Gastrocnemius medialis (tissue), 4 donors: Measurements from ENCODE around the gene TRAK1.

Source experiments
- POLR2A ChIP-seq, 2 donors: fragments of 450-650 bp; IDR thresholded peaks; one replicate each; pipeline ENCODE4 v1.6.1; 2017; ENCODE audit warnings: antibody characterized with exemption in 2 of 2, mild to moderate bottlenecking in 2 of 2, moderate library complexity in 2 of 2
- TF ChIP-seq, protein P1 (sequence below), 5 experiments: fragments of 450-650 bp in 3 of 5; fragments of 200-600 bp in 2 of 5; sonication (generic) in 2 of 5; IDR thresholded peaks in 4 of 5; conservative IDR thresholded peaks in 1 of 5; 1 replicate in 4 of 5; 2 replicates in 1 of 5; pipeline ENCODE4 v1.5.1; 2016 to 2019; ENCODE audit warnings: antibody characterized with exemption in 5 of 5, mild to moderate bottlenecking in 3 of 5, moderate library complexity in 3 of 5

DNA sequence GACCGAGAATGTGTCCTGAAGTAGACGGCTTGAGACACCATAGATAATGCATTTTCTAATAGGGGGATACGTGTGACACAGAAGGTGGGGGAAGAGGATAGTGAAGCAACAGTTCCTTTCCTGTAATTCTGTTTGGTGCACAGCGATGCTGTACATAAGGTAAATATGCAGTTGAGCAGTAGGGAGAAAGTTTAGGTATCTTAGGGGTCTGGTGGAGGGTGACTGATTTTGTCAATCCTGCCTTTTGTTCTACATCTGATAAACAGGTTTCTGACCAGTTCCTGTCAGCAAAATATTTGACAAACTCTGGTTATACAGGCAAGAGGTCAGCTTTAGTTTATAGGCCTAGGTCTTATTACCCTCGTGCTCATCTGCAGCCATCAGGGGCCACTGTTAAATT, 71.3 kb downstream of the TRAK1 start:
- TF ChIP-seq POLR2A (IDR thresholded peaks at IDR 0.05): no peak
- TF ChIP-seq, protein P1, sequence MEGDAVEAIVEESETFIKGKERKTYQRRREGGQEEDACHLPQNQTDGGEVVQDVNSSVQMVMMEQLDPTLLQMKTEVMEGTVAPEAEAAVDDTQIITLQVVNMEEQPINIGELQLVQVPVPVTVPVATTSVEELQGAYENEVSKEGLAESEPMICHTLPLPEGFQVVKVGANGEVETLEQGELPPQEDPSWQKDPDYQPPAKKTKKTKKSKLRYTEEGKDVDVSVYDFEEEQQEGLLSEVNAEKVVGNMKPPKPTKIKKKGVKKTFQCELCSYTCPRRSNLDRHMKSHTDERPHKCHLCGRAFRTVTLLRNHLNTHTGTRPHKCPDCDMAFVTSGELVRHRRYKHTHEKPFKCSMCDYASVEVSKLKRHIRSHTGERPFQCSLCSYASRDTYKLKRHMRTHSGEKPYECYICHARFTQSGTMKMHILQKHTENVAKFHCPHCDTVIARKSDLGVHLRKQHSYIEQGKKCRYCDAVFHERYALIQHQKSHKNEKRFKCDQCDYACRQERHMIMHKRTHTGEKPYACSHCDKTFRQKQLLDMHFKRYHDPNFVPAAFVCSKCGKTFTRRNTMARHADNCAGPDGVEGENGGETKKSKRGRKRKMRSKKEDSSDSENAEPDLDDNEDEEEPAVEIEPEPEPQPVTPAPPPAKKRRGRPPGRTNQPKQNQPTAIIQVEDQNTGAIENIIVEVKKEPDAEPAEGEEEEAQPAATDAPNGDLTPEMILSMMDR (IDR thresholded peaks at IDR 0.05 in 4 of 5, conservative IDR thresholded peaks at IDR 0.05 in 1 of 5): no peak
